HepG2 (cell line): ENCODE measurements around the gene SIGLEC14. TPM values are rescaled to one million over a fixed set of nuclear protein-coding genes. Genes with fewer than 3 reads are reported as not detected.

ENCODE experiments used
- BORCS8-MEF2B ChIP-seq: sonication (generic); formaldehyde crosslinking; IDR thresholded peaks from 2 replicates; pipeline ENCODE4 v1.8.0; 2022; ENCODE audit warnings: mild to moderate bottlenecking, missing genetic modification reagents
- CHD4 ChIP-seq: fragments of 200-600 bp; sonication (generic); IDR thresholded peaks from 2 replicates; pipeline ENCODE4 v1.7.0; 2017; ENCODE audit warnings: mild to moderate bottlenecking, low read length, borderline replicate concordance
- DBP ChIP-seq: sonication (generic); formaldehyde crosslinking; IDR thresholded peaks from 2 replicates; pipeline ENCODE4 v1.4.0; 2020; ENCODE audit warnings: missing genetic modification reagents; ENCODE audit errors: not compliant biosample characterization
- EP300 ChIP-seq, 3 experiments: sonication (generic) in 1 of 3; formaldehyde crosslinking in 1 of 3; IDR thresholded peaks; 2 replicates each; pipeline versions ENCODE4 v1.5.1 to v1.6.1; 2011 to 2020; ENCODE audit warnings: low read depth in 2 of 3, low read length in 2 of 3, borderline replicate concordance in 1 of 3, improper control_type of control experiment in 1 of 3, mild to moderate bottlenecking in 1 of 3, missing genetic modification reagents in 1 of 3, moderate library complexity in 1 of 3
- KLF15 ChIP-seq: sonication (generic); formaldehyde crosslinking; IDR thresholded peaks from 2 replicates; pipeline ENCODE4 v1.8.1; 2023; ENCODE audit warnings: borderline replicate concordance, mild to moderate bottlenecking, inconsistent platforms, missing genetic modification reagents, mixed read lengths
- MAFG ChIP-seq: sonication (generic); formaldehyde crosslinking; IDR thresholded peaks from 2 replicates; pipeline ENCODE4 v1.5.1; 2020; ENCODE audit warnings: mild to moderate bottlenecking, missing genetic modification reagents
- NCOR1 ChIP-seq: fragments of 200-600 bp; sonication (generic); IDR thresholded peaks from 2 replicates; pipeline ENCODE4 v1.7.0; 2017; ENCODE audit warnings: antibody characterized with exemption, low read length, borderline replicate concordance
- NFYC ChIP-seq: IDR thresholded peaks from 2 replicates; pipeline ENCODE4 v1.6.1; 2016; ENCODE audit warnings: missing genetic modification reagents, missing compliant biosample characterization
- PBX2 ChIP-seq: IDR thresholded peaks from 2 replicates; pipeline ENCODE4 v1.6.1; 2016; ENCODE audit warnings: control low read depth
- PBX3 ChIP-seq: sonication (generic); formaldehyde crosslinking; IDR thresholded peaks from 2 replicates; pipeline ENCODE4 v1.8.1; 2023; ENCODE audit warnings: missing genetic modification reagents, inconsistent platforms, borderline replicate concordance
- POLR2G ChIP-seq: fragments of 200-400 bp; formaldehyde crosslinking; IDR thresholded peaks from 2 replicates; pipeline ENCODE4 v1.6.1; 2018; ENCODE audit warnings: mild to moderate bottlenecking, low read depth, low read length, moderate library complexity
- PRDM10 ChIP-seq: sonication (generic); formaldehyde crosslinking; IDR thresholded peaks from 2 replicates; pipeline ENCODE4 v1.4.0; 2020; ENCODE audit warnings: low read depth, missing genetic modification reagents
- RBFOX2 ChIP-seq: fragments of 200-400 bp; formaldehyde crosslinking; IDR thresholded peaks from 2 replicates; pipeline ENCODE4 v1.6.1; 2017; ENCODE audit warnings: low read depth, mild to moderate bottlenecking, low read length
- RBM22 ChIP-seq: fragments of 200-400 bp; formaldehyde crosslinking; optimal IDR thresholded peaks from 2 replicates; pipeline ENCODE3; 2017; ENCODE audit warnings: mild to moderate bottlenecking, low read length, moderate library complexity
- STAT5B ChIP-seq: sonication (generic); formaldehyde crosslinking; IDR thresholded peaks from 2 replicates; pipeline ENCODE4 v1.4.0; 2020; ENCODE audit warnings: missing genetic modification reagents
- THAP8 ChIP-seq: sonication (generic); formaldehyde crosslinking; IDR thresholded peaks from 2 replicates; pipeline ENCODE4 v1.5.1; 2020; ENCODE audit warnings: missing genetic modification reagents, mild to moderate bottlenecking, borderline replicate concordance
- TMF1 ChIP-seq: sonication (generic); formaldehyde crosslinking; IDR thresholded peaks from 2 replicates; pipeline ENCODE4 v1.8.1; 2022; ENCODE audit warnings: low read depth, missing genetic modification reagents
- ZBTB1 ChIP-seq: sonication (generic); formaldehyde crosslinking; IDR thresholded peaks from 2 replicates; pipeline ENCODE4 v1.4.0; 2020; ENCODE audit warnings: missing genetic modification reagents, borderline replicate concordance
- ZFP62 ChIP-seq: sonication (generic); formaldehyde crosslinking; IDR thresholded peaks from 2 replicates; pipeline ENCODE4 v1.4.0; 2020; ENCODE audit warnings: missing genetic modification reagents
- ZNF224 ChIP-seq: sonication (generic); formaldehyde crosslinking; IDR thresholded peaks from 2 replicates; pipeline ENCODE4 v1.5.0; 2020; ENCODE audit warnings: mild to moderate bottlenecking, missing genetic modification reagents
- ZNF605 ChIP-seq: sonication (generic); formaldehyde crosslinking; IDR thresholded peaks from 2 replicates; pipeline ENCODE4 v1.8.0; 2022; ENCODE audit warnings: mild to moderate bottlenecking, missing genetic modification reagents
- ZNF607 ChIP-seq: sonication (generic); formaldehyde crosslinking; IDR thresholded peaks from 2 replicates; pipeline ENCODE4 v1.5.1; 2020; ENCODE audit warnings: missing genetic modification reagents, mild to moderate bottlenecking, borderline replicate concordance
- polyA plus RNA-seq, 8 experiments: library from polyadenylated mRNA; depleted of rRNA in 3 of 8; stranded (reverse) in 7 of 8; unstranded in 1 of 8; fragments of >200 nt; fragmentation: Illumina TruSeq in 4 of 8; extraction: Trizol in 4 of 8; gene quantifications; 2 replicates each; pipeline versions ENCODE4 v1.2.1 to v1.2.3, GENCODE V29; 2011 to 2016; ENCODE audit warnings: low read depth in 4 of 8, missing spikeins in 1 of 8, mixed read lengths in 1 of 8; ENCODE audit not compliant: insufficient read depth in 1 of 8
- total RNA-seq, 5 experiments: library from RNA; depleted of rRNA; stranded (reverse); fragments of >200 nt; fragmentation: Illumina TruSeq; extraction: Trizol; gene quantifications; 2 replicates each; pipeline ENCODE4 v1.2.3, GENCODE V29; 2016; ENCODE audit warnings: low read depth in 1 of 5

SIGLEC14 gene
- total and polyA plus RNA-seq, 2 of the 13 experiments (the other 11 are each of a cell fraction or from before 2014, with no cell fraction given), result 0.05 to 0.09 TPM

GRCh38 chr19:51607920-51608562, 38.6 kb downstream of the SIGLEC14 start (continued):
- TF ChIP-seq DBP (no peak), MAFG (CRISPR knock-in tag) (no peak), KLF15 (CRISPR knock-in tag) (peak; percentile 91), ZNF605 (CRISPR knock-in tag) (peak; percentile 79), STAT5B (CRISPR knock-in tag) (peak; percentile 92; the same call in 1 of the 2 replicates), PBX2 (no peak), ZBTB1 (CRISPR knock-in tag) (no peak; the same call in 1 of the 2 replicates), NFYC (CRISPR knock-in tag) (peak; percentile 38; the same call in 1 of the 2 replicates), PRDM10 (CRISPR knock-in tag) (0 out of 2 replicates have a peak, but pooled peaks have one; percentile 50), ZNF607 (CRISPR knock-in tag) (peak; percentile 96), NCOR1 (no peak), PBX3 (CRISPR knock-in tag) (peak; percentile 88; the same call in 1 of the 2 replicates), POLR2G (no peak), EP300 (IDR thresholded peaks at IDR 0.05; ENCODE audit: low read depth in 2 of 2, low read length in 2 of 2) (no peak), EP300 (CRISPR knock-in tag; IDR thresholded peaks at IDR 0.05; ENCODE audit: borderline replicate concordance) (peak; percentile 15; the same call in 1 of the 2 replicates), ZFP62 (CRISPR knock-in tag) (no peak), THAP8 (CRISPR knock-in tag) (no peak), RBM22 (no peak), TMF1 (CRISPR knock-in tag) (peak; percentile 93), CHD4 (no peak), RBFOX2 (no peak), BORCS8-MEF2B (peak; percentile 98), ZNF224 (CRISPR knock-in tag) (0 out of 2 replicates have a peak, but pooled peaks have one; percentile 27)
